ENCODE data around the gene UCP3. TPM values are rescaled to one million over a fixed set of nuclear protein-coding genes. Genes with fewer than 3 reads are reported as not detected.

UCP3 gene
- total RNA-seq, 2 experiments from 2014 or later, result 0.32 to 0.83 TPM

DNA sequence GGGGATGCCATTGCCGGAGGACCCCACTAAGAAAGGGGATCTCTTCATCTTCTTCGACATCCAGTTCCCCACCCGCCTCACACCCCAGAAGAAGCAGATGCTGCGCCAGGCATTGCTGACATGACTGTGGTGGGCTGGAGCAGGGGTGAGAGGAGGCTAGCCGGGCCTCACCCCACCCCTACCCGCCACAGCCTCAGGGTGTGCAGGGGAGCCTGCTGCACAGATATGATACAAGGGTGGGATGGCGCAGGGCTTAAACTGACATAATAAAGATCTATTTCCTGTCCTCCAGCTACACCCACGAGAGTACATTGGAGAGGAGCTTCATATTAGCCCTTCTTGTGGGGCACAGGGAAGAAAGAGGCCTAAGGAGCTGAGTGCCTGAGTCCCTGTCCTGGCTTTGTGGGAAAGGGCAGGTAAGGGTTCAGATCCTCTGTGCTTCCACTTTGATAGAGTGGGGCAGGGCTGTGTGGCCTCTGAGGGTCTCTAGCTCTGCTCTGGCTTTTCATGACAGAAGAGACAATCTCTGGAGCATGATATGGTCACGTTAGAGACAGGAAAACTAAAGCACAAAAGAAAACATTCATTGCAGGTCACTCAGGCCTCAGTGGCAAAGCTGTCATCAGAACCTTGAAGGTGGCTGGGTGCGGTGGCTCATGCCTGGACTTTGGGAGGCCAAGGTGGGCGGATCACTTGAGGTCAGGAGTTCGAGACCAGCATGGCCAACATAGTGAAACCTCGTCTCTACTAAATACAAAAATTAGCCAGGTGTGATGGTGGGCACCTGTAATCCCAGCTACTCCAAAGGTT lies 38.7 kb downstream of the UCP3 start:
- no peak for DNase-seq
- Mint-ChIP-seq H3K27me3 (ENCODE audit: low read depth) (no peaks in the 10 kb centered on the region), H3K27ac (peak overlapping the region; percentile 77), H3K9me3 (no peaks in the 10 kb centered on the region), H3K4me3 (no peak overlapping the region), H3K36me3 (ENCODE audit: low read depth) (peaks cover 9% of the 10 kb centered on the region), H3K4me1 (ENCODE audit: low read depth) (peaks cover 79% of the 10 kb centered on the region)
- intact Hi-C loops (cut with micrococcal nuclease), result loop anchor here (1.0 to 10.0 kb wide), 2 partner anchors 10 to 425 kb away; partner anchors contain the start of gene PGM2L1
- CTCF ChIA-PET, result interaction anchor here (1.1 to 1.6 kb wide), 2 partner anchors 9 to 12 kb away, joined by 3 to 5 read pairs; partner anchors contain the start of gene UCP2

GRCh38 chr11:73969091-73969490 lies 39.8 kb downstream of the UCP3 start:
- H3K27me3 Mint-ChIP-seq (ENCODE audit: low read depth), result no peaks in the 10 kb centered on the region
- H3K4me1 Mint-ChIP-seq (ENCODE audit: low read depth), result peaks cover 79% of the 10 kb centered on the region
- CTCF ChIA-PET, result interaction anchor here (2.0 kb wide), 1 partner anchor 11 kb away, joined by 7 read pairs; no protein-coding TSS in a partner anchor
- no peaks in the 10 kb centered on the region for H3K36me3 Mint-ChIP-seq (ENCODE audit: low read depth)
- peak overlapping the region; percentile 77 for H3K27ac Mint-ChIP-seq
- H3K4me3 Mint-ChIP-seq, result no peak overlapping the region
- no peak for DNase-seq
- intact Hi-C loops (cut with micrococcal nuclease), result loop anchor here (1.0 to 10.0 kb wide), 2 partner anchors 11 to 426 kb away; partner anchors contain the start of gene PGM2L1
- no peaks in the 10 kb centered on the region for H3K9me3 Mint-ChIP-seq

DNA sequence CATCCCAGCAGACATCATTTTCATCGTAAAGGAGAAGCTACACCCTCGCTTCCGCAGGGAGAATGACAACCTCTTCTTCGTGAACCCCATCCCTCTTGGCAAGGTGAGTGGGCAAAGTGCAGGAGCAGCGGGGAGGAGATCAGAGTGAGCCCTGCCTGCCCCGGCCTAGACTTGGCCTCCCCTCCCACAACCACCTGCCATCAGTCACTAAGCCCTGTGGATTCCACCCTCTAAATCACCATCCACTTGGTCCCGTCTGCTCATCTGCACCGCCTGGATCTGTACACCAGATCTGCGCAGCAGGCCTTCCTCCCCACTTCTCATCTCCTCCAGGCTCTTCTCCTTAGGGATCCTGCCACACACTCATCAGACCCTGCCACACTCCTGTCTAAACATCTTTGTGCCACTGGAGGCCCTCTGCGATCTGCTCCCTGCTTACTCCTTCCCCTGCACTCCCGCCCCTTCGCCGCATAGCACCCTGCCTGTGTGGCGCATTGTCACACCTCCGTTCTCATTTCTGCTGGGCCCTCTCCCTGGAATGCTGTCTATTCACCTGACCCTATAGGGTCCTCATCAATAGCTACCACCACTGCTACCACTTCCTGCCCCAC lies 40.4 kb downstream of the UCP3 start:
- Mint-ChIP-seq H3K27me3 (ENCODE audit: low read depth) (no peaks in the 10 kb centered on the region), H3K27ac (peak overlapping the region; percentile 77), H3K36me3 (ENCODE audit: low read depth) (no peaks in the 10 kb centered on the region), H3K4me1 (ENCODE audit: low read depth) (peaks cover 73% of the 10 kb centered on the region), H3K9me3 (no peaks in the 10 kb centered on the region), H3K4me3 (no peak overlapping the region)
- CTCF ChIA-PET, result interaction anchor here (2.0 kb wide), 1 partner anchor 12 kb away, joined by 7 read pairs; no protein-coding TSS in a partner anchor
- no peak for DNase-seq
- intact Hi-C loops (cut with micrococcal nuclease), result loop anchor here (10.0 kb wide), 1 partner anchor 426 kb away; the partner anchor contains the start of gene PGM2L1

GRCh38 chr11:73965764-73966121 lies 43.1 kb downstream of the UCP3 start:
- CTCF ChIA-PET, result interaction anchor here (1.1 to 1.6 kb wide), 4 partner anchors 10 to 356 kb away, joined by 3 to 13 read pairs (median 4); no protein-coding TSS in a partner anchor
- H3K9me3 Mint-ChIP-seq, result no peaks in the 10 kb centered on the region
- H3K36me3 Mint-ChIP-seq (ENCODE audit: low read depth), result no peaks in the 10 kb centered on the region
- intact Hi-C loops (cut with micrococcal nuclease), result loop anchor here (2.0 to 10.0 kb wide), 2 partner anchors 429 to 483 kb away; partner anchors contain the start of gene PGM2L1
- no peak overlapping the region for H3K4me3 Mint-ChIP-seq
- peaks cover 49% of the 10 kb centered on the region for H3K4me1 Mint-ChIP-seq (ENCODE audit: low read depth)
- no peak overlapping the region for H3K27ac Mint-ChIP-seq
- no peaks in the 10 kb centered on the region for H3K27me3 Mint-ChIP-seq (ENCODE audit: low read depth)
- DNase-seq, result no peak

- H3K9me3 Mint-ChIP-seq, result no peaks in the 10 kb centered on the region
- H3K4me3 Mint-ChIP-seq, result no peak overlapping the region
- intact Hi-C loops (cut with micrococcal nuclease), result loop anchor here (2.0 to 10.0 kb wide), 2 partner anchors 430 to 484 kb away; partner anchors contain the start of gene PGM2L1
- CTCF ChIA-PET, result interaction anchor here (0.6 to 3.1 kb wide), 8 partner anchors 15 to 356 kb away, joined by 3 to 18 read pairs (median 4); no protein-coding TSS in a partner anchor
- no peaks in the 10 kb centered on the region for H3K36me3 Mint-ChIP-seq (ENCODE audit: low read depth)
- no peaks in the 10 kb centered on the region for H3K27me3 Mint-ChIP-seq (ENCODE audit: low read depth)
- DNase-seq, result no peak
- peaks cover 44% of the 10 kb centered on the region for H3K4me1 Mint-ChIP-seq (ENCODE audit: low read depth)
- no peak overlapping the region for H3K27ac Mint-ChIP-seq
Observed at GRCh38 chr11:73965076-73965763, 43.7 kb downstream of the UCP3 start.

DNA sequence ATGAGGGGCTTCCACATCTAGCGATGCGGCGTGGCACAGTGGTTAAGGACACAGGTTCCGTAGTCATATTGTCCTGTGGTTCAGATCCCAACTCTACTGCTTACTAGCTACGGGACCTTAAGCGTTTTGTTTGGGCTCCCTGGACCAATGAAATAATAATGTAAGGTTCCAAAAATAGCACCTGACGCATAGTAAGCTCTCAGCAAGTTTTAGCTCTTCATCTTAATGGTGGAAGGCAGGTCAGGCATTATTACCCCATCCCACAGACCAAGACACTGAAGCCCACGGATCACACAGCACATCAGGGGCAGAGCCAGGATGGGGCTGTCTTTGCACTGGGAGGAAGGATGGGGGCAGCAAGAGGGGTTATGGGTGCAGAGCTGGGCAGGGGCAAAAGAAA lies 45.0 kb downstream of the UCP3 start:
- Mint-ChIP-seq H3K27me3 (ENCODE audit: low read depth) (no peaks in the 10 kb centered on the region), H3K27ac (no peak overlapping the region), H3K9me3 (no peaks in the 10 kb centered on the region), H3K36me3 (ENCODE audit: low read depth) (no peaks in the 10 kb centered on the region), H3K4me3 (no peak overlapping the region), H3K4me1 (ENCODE audit: low read depth) (peaks cover 30% of the 10 kb centered on the region)
- intact Hi-C loops (cut with micrococcal nuclease), result loop anchor here (1.0 to 10.0 kb wide), 9 partner anchors 16 to 485 kb away; partner anchors contain the start of genes C2CD3, PGM2L1 and PPME1
- CTCF ChIA-PET, result interaction anchor here (0.6 to 3.1 kb wide), 23 partner anchors 9 to 586 kb away, joined by 3 to 18 read pairs (median 4); no protein-coding TSS in a partner anchor
- DNase-seq, result no peak

DNA sequence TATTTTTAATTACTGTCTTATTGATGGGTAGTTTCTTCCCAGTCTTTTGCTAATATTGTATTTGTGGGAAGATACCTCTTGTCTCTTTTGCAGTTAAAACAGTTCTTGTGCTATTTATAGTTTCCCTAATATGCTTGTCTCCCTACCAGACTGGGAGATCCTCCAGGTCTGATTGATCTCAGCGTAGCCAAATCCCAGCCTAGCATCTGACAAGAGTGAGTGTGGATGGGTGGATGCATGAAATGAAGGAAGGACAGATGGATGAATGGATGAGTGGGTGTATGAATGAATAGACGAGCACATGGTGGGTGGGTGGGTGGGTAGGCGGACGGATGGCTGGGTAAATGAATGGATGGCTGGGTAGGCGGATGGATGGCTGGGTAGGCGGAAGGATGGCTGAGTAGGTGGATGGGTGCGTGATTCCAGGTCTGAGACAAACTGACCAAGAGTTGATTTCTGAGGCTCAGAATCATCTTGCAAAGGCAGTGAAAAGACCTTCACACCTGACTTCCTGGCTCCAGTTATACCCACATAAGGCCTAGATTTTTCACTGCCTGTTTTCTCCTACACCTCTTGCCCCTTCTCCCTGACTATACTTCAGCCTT lies 46.7 kb downstream of the UCP3 start:
- no peak for DNase-seq
- Mint-ChIP-seq H3K9me3 (no peaks in the 10 kb centered on the region), H3K27ac (no peak overlapping the region), H3K27me3 (ENCODE audit: low read depth) (no peaks in the 10 kb centered on the region), H3K4me1 (ENCODE audit: low read depth) (peaks cover 19% of the 10 kb centered on the region), H3K4me3 (no peak overlapping the region), H3K36me3 (ENCODE audit: low read depth) (no peaks in the 10 kb centered on the region)
- intact Hi-C loops (cut with micrococcal nuclease), result loop anchor here (5.0 to 10.0 kb wide), 2 partner anchors 295 to 433 kb away; partner anchors contain the start of gene PGM2L1
- CTCF ChIA-PET, result interaction anchor here (3.1 kb wide), 1 partner anchor 18 kb away, joined by 18 read pairs; no protein-coding TSS in a partner anchor

GRCh38 chr11:73961321-73961720 lies 47.6 kb downstream of the UCP3 start:
- H3K9me3 Mint-ChIP-seq, result no peaks in the 10 kb centered on the region
- CTCF ChIA-PET, result interaction anchor here (0.8 kb wide), 1 partner anchor 80 kb away, joined by 3 read pairs; no protein-coding TSS in a partner anchor
- H3K27ac Mint-ChIP-seq, result no peak overlapping the region
- intact Hi-C loops (cut with micrococcal nuclease), result loop anchor here (5.0 to 10.0 kb wide), 2 partner anchors 296 to 433 kb away; partner anchors contain the start of gene PGM2L1
- H3K4me3 Mint-ChIP-seq, result no peak overlapping the region
- H3K27me3 Mint-ChIP-seq (ENCODE audit: low read depth), result peaks cover 2% of the 10 kb centered on the region
- no peak for DNase-seq
- no peaks in the 10 kb centered on the region for H3K36me3 Mint-ChIP-seq (ENCODE audit: low read depth)
- peaks cover 19% of the 10 kb centered on the region for H3K4me1 Mint-ChIP-seq (ENCODE audit: low read depth)

DNA sequence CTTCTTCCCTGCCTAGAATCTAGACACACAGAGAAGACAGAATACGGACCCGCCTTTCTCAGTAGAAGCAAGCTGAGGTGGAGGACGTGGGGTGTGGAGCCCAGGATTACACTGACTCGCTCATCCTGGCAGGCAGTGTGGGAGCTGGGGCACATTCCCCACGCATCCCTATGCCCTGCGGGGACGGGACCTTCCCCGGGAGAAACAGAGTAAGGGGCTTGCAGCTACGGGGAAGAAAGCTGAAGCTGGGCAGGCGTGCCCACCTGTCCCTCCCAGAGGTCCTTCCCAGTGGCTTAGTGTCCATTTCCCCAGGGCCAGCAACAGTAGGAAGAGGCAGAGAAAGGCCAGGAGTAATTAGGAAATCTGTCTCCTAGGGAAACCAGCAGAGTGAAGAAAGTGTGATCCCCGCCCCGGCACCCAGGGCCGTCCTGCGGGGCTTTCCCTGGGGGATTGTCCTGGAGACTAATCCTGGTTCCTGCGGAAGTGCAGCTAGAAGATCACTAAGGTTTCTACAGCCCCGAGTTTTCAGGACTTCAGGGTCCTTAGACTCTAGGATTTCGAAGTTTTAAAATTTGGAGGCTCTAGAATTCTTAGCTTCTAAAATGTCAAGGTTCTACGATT lies 50.3 kb downstream of the UCP3 start:
- DNase-seq, result no peak
- intact Hi-C loops (cut with micrococcal nuclease), result no loop called here
- H3K4me1 Mint-ChIP-seq (ENCODE audit: low read depth), result peaks cover 3% of the 10 kb centered on the region
- CTCF ChIA-PET, result interaction anchor here (0.5 kb wide), 1 partner anchor 26 kb away, joined by 4 read pairs; no protein-coding TSS in a partner anchor
- no peak overlapping the region for H3K27ac Mint-ChIP-seq
- H3K4me3 Mint-ChIP-seq, result no peak overlapping the region
- H3K36me3 Mint-ChIP-seq (ENCODE audit: low read depth), result no peaks in the 10 kb centered on the region
- no peaks in the 10 kb centered on the region for H3K9me3 Mint-ChIP-seq
- H3K27me3 Mint-ChIP-seq (ENCODE audit: low read depth), result peaks cover 2% of the 10 kb centered on the region

DNA sequence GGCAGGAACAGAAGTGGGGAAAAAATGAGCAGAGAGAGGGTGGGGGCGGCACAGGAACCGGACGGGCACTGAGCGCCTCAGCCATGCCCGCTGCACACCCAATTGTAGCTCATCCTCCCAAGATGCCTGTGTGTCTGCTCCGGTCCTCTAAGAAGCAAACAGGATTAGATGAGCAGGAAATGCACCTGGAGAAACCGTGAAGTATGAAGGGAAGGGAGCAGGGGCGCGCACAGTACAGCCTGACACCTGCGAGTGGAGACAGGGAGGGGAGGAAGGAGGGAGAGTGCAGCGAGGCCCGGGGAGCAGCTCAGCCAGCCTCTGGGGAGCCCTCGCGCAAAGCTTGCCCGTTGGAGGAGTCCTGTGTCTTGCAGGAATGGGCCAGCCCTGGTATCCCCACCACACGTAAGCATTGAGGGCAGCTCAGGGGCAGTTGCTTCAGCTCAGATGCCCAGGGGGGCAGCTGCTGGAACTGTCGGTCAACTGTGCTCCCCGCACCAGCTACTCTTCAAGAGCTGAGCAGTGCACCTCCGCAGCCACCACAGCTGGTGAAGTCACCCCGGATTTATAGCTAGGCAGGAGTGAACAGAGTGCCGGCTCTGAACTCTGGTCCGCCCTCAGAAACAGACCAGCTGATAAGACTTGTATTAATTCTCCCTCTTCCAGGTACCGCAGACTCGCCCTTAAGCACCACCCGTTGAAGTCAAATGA lies 51.1 kb downstream of the UCP3 start:
- Mint-ChIP-seq H3K9me3 (no peaks in the 10 kb centered on the region), H3K36me3 (ENCODE audit: low read depth) (no peaks in the 10 kb centered on the region), H3K27ac (no peak overlapping the region), H3K4me1 (ENCODE audit: low read depth) (peaks cover 3% of the 10 kb centered on the region), H3K27me3 (ENCODE audit: low read depth) (peaks cover 2% of the 10 kb centered on the region), H3K4me3 (peak overlapping the region; percentile 23)
- CTCF ChIA-PET, result interaction anchor here (0.5 kb wide), 2 partner anchors 27 to 333 kb away, joined by 3 to 4 read pairs; no protein-coding TSS in a partner anchor
- intact Hi-C loops (cut with micrococcal nuclease), result no loop called here
- no peak for DNase-seq

Data from activated naive CD4-positive, alpha-beta T cell treated with anti-CD3 and anti-CD28 coated beads for 36 hours (primary cell).